CD4-positive, alpha-beta T cell treated with Interleukin-12 subunit alpha and Interleukin-12 subunit beta, for 1 hour (primary cell): ENCODE data around the gene NFIA.

ENCODE experiments used
- DNase-seq: peaks from one replicate; pipeline ENCODE4 v3.0.0-alpha.2; 2020

Gene NFIA

DNA sequence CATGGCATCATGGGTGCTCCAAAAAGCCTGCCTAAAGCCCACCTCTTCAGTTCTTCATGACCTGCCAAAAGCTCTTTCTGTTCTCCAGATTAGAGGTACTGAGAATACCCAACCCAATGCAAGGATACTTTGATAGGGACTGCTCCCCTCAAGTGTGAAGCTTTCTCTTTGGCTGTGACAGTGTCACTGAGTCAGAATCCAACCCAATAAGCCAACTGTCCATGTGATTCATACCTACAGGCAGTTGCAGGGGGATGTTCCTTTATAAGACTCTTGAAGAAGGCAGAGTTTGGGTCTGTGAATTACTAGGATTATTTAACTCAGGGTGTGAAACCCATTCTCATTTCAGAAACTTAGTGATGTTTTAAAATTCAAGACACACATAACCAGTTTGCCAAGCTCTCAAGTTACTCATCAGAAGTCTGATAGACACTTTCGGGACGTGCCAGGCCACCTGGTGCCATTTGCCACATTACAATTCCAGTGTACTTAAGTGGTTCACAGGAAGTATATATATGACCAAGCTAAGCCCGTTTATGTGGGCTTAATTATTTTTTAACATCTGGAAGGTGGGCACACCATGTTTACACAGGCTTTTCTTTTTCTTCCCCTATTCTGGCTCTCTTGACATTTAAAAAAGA lies 265.8 kb downstream of the NFIA start:
- DNase-seq, result no peak

GRCh38 chr1:61352845-61353435 lies 270.6 kb downstream of the NFIA start:
- DNase-seq, result no peak

DNA sequence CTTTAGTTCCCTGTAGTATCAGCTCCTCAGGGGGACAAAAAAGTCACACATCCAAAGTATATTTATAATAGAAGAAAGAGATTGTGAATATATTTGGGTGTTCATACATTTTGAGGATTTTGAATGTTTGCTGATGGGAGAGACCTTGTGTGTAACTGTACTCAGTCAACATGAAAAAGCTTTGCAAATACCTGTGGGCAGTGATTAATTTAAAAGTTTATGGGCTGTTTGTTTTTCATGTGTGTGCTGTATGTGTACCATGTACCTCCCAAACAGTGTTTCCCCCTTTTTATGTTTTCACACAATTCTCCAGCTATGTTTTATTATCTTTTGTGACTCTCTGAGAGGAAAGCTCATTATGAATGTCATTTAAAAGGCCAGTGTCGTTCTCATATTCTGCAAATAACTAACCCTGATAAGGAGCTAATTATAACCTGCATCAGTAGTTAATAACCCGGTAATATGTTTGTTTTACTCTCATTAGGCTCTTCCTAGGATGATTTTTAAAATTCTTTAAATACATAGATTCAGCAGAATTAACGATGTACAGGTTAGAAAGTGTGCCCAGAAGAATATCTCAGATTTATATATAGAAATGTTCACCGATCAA lies 271.5 kb downstream of the NFIA start:
- no peak for DNase-seq

- no peak for DNase-seq
Observed at GRCh38 chr1:61356016-61356415, 273.7 kb downstream of the NFIA start.

GRCh38 chr1:61356995-61357394 lies 274.6 kb downstream of the NFIA start:
- DNase-seq, result no peak

DNA sequence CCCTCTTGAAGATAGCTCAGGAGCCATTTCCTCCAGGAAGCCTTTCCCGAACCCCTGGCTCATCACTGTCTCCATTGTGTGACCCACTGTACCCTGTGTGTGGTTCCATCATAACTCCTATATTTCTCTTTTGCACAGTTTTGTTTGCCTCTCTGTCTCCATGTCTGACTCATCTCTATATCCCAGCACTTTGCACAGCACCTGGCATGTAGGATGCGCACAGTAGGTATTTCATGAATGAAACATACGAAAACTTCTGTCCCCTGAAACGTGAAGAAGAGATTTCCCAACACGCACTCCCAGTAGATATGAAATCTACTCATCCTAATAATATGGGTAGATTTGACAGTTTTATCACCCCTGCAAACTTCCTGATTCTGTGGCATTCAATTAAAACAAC lies 275.2 kb downstream of the NFIA start:
- no peak for DNase-seq

- DNase-seq, result no peak
Observed at GRCh38 chr1:61358770-61359455, 276.6 kb downstream of the NFIA start.

DNA sequence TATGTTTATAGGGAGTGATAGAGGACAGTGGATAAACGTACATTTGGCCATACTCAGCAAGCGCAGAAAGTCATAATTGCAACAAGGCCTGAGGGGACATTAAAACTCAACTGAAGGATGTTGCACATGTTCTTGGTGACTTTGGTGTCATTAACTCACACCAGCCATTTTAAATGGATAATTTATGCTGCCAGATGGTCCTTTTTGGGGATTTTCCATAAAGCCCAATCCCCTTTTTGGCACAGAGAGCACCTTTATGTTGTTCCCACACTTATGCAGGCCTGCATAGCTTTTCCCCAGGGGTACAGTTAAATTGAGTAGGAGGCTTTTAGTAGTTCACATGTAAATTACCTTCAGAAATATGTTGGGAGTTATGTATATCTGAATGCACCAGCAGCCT lies 279.6 kb downstream of the NFIA start:
- DNase-seq, result no peak

DNA sequence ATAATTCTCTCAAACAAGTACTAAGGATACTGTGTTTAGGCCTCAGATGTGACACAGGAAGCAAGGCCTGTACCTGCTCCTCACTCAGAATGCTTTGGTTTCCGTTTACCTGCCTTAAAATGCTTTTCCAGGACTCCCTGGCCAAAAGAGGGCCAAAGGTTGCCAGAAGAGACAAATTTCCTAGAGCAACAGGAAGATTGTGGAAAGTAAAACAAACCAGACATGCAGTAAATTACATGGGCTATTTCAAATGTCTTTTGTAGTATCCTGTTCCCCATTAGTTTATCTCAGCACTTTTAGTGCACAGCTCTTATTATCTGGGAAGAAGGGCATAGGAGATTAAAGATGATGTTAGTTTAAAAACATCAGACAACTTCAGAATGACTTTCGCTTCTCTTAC lies 280.0 kb downstream of the NFIA start:
- DNase-seq, result no peak

- no peak for DNase-seq
Observed at GRCh38 chr1:61368366-61368765, 286.0 kb downstream of the NFIA start.

DNA sequence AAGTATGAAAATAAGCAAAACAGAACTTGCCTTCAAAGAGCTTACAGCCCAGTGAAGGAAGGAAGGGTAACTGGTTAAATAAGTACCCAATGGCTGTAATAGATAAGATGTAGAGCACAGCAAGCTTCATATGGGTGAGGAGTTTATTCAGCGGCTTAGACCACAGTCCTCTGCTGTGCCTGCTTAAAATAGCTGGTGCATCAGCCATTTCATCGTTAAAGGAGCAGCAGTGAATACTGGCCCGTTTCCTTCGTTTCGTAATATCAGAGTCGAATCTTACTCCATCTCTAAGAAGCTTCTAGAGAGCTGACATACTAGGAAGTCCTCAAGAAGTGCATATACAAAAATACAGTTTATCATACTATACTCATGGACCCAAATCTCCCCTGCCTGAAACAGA lies 286.5 kb downstream of the NFIA start:
- DNase-seq, result no peak

DNA sequence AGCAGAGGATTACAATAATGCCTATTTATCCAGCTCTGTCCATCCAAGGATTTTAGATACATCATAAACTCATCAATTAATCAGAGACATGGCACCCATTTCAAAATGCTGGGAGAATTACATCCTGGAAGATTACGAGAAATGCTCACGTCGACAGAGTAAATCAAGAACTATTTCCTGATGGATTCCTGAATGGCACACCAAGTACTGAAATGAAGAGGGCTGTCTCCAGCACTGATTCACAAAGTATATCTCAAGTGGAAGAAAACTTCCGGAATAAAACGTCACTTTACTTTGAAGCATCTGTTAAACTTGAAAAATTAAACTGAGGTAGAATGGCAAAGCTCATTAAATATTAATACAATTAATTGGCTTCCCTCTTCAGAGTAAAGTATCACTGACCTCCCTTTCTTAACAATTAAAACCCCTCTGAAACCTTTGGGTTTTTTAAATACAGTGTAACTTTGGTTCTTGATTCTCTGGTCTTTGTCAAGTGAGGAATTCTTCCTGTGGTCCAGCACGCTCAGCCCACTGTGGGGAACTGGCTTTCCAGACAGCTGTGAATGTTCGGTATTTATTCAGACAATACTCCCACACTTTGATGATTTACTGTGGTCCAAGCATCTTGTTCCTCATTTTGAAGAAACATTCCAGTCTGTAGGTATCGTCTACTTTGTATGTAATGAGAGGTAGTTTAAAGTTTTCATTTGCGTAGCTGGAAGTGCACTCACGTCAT lies 288.0 kb downstream of the NFIA start:
- no peak for DNase-seq

DNA sequence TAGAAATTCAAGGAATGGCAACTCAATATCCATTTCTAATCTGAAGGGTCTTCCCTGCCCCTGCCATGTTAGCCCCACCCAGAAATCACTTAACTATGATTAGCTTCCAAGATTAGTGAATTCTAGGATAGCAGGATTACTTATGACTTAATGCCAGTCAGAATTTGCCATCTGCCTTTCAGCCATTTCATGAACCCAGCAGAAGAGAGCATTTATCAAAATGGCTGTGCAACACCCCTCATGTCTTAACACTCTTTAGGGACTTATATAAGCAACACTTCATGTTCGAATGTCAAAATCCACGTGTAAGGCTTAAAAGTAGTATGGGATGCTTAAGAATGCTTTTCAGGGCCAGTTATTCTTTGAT lies 288.5 kb downstream of the NFIA start:
- DNase-seq, result no peak

DNA sequence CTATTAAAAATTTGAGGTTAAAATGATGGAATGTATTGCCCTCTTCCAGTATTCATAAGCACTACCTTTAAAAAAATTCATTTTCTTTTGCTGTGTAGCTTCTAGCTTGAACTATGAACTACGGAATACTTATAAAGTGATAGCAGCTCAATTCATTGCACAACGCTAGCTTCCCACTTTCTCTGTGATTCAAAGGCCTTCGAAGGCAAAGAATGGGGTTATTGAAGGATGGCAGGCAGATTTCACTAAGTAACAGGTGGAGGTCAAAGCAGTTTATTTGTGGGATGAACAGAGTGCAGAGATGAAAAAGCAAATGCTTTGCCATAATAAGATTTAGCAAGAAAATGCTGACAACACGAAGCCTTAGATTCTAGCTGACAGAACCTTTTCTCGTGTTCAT lies 290.6 kb downstream of the NFIA start:
- DNase-seq, result no peak

GRCh38 chr1:61374156-61374555 lies 291.8 kb downstream of the NFIA start:
- no peak for DNase-seq

- no peak for DNase-seq
Observed at GRCh38 chr1:61375082-61375880, 292.9 kb downstream of the NFIA start.

GRCh38 chr1:61376151-61376550 lies 293.8 kb downstream of the NFIA start:
- DNase-seq, result no peak

- DNase-seq, result no peak
Observed at GRCh38 chr1:61377242-61377958, 295.0 kb downstream of the NFIA start.

DNA sequence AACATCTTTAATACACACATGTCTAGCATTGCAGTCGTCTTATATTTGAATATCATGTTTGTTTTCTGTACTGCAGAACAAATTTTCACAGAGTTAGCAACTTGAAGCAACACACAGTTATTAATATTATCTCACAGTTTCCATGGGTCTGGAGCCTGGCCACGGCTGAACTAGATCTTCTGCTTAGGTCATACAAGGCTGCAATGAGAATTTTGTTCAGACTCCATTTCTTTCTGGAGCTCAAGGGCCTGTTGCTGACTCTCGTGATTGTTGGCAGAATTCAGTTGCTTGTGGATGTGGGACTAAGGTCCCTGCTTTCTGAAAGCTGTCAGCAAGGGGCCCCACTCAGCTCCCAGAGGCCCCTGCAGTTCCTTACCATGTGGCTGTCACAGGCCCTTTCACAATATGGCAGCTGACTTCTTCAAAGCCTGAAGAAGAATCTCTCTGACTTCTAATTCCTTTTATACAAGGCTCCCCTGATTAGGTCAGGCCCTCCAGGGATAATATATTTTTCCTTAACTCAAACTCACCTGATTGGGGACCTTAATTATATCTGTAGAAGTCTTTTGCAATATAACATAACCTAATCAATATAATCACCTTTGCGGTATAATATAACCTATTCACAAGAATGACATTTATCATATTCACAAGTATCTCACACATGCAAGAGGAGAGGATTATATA lies 296.3 kb downstream of the NFIA start:
- DNase-seq, result no peak

DNA sequence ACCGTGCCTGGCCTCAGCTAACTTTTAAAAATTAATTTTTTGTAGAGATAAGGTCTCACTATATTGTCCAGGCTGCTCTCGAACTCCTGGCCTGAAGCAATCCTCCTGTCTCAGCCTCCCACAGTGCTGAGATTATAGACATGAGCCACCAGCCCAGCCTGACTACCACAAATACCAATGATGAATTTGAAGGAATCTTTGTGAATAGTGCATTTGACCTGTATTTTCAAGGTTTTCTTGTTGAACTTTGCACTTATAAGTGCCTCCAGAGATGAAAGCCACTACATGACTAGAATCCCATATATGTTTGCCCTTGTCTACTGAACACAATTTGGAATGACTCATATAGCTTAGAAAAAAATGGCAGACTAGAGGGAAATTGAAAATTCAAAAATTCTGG lies 297.3 kb downstream of the NFIA start:
- no peak for DNase-seq

GRCh38 chr1:61380561-61380960 lies 298.2 kb downstream of the NFIA start:
- DNase-seq, result no peak
